Gastrocnemius medialis (tissue), 4 donors: ENCODE results near the gene NUP88.

Experiments used
- POLR2A ChIP-seq, 2 donors: fragments of 450-650 bp; IDR thresholded peaks; one replicate each; pipeline ENCODE4 v1.6.1; 2017; ENCODE audit warnings: antibody characterized with exemption in 2 of 2, mild to moderate bottlenecking in 2 of 2, moderate library complexity in 2 of 2
- TF ChIP-seq, protein P1 (sequence below), 5 experiments: fragments of 450-650 bp in 3 of 5; fragments of 200-600 bp in 2 of 5; sonication (generic) in 2 of 5; IDR thresholded peaks in 4 of 5; conservative IDR thresholded peaks in 1 of 5; 1 replicate in 4 of 5; 2 replicates in 1 of 5; pipeline ENCODE4 v1.5.1; 2016 to 2019; ENCODE audit warnings: antibody characterized with exemption in 5 of 5, mild to moderate bottlenecking in 3 of 5, moderate library complexity in 3 of 5

DNA sequence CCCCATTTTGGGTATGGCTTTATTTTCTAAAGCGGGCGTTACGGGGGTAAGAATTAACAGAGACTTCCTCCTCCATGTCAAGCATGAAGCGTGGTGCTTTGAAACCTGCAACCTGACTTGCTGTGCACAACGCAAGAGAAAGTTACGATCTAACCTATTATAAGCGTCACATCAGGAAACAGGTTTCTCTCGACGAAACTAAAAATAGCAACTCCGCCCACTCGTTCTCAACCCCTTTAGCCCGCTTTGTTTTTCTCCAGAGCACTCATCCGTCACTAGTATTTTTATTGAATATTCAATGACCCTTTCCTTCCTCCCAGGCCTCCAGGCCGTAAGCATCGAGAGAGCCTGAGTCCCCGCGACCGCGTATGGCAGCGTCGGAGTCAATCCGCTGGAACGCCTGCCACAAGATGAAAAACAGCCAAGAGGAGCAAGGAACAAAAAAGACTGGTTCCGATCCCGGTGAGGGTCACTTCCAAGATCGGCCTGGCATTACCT, 555 bp downstream of the NUP88 start:
- no peak for TF ChIP-seq POLR2A (IDR thresholded peaks at IDR 0.05)
- TF ChIP-seq, protein P1, sequence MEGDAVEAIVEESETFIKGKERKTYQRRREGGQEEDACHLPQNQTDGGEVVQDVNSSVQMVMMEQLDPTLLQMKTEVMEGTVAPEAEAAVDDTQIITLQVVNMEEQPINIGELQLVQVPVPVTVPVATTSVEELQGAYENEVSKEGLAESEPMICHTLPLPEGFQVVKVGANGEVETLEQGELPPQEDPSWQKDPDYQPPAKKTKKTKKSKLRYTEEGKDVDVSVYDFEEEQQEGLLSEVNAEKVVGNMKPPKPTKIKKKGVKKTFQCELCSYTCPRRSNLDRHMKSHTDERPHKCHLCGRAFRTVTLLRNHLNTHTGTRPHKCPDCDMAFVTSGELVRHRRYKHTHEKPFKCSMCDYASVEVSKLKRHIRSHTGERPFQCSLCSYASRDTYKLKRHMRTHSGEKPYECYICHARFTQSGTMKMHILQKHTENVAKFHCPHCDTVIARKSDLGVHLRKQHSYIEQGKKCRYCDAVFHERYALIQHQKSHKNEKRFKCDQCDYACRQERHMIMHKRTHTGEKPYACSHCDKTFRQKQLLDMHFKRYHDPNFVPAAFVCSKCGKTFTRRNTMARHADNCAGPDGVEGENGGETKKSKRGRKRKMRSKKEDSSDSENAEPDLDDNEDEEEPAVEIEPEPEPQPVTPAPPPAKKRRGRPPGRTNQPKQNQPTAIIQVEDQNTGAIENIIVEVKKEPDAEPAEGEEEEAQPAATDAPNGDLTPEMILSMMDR (IDR thresholded peaks at IDR 0.05 in 4 of 5, conservative IDR thresholded peaks at IDR 0.05 in 1 of 5): no peak
